Memory B cell (primary cell): ENCODE measurements around the gene CYP8B1.

Experiments used
- ATAC-seq: fragments of 150-1000 bp; cut with Tn5 transposase; 2 replicates; pipeline ENCODE4 v1.10.0; 2021; ENCODE audit warnings: low read depth, mild to moderate bottlenecking, moderate library complexity
- DNase-seq, 2 donors: peaks; one replicate each; pipeline ENCODE4 v3.0.0; 2022; ENCODE audit warnings: low spot score in 2 of 2
- H3K27ac Mint-ChIP-seq: one replicate; pipeline ENCODE4 v1.8.0; 2022; ENCODE audit warnings: mild to moderate bottlenecking, moderate library complexity, mixed read lengths
- H3K27me3 Mint-ChIP-seq: one replicate; pipeline ENCODE4 v1.8.0; 2022; ENCODE audit warnings: mixed read lengths
- H3K36me3 Mint-ChIP-seq: one replicate; pipeline ENCODE4 v1.8.0; 2022; ENCODE audit warnings: mild to moderate bottlenecking, mixed read lengths
- H3K4me1 Mint-ChIP-seq: one replicate; pipeline ENCODE4 v1.8.0; 2022; ENCODE audit warnings: mixed read lengths
- H3K4me3 Mint-ChIP-seq: one replicate; pipeline ENCODE4 v1.8.0; 2022; ENCODE audit warnings: mild to moderate bottlenecking, moderate library complexity, mixed read lengths
- H3K9me3 Mint-ChIP-seq: one replicate; pipeline ENCODE4 v1.8.0; 2022; ENCODE audit warnings: mixed read lengths

The CYP8B1 gene

GRCh38 chr3:42875325-42876151 is at the start of gene CYP8B1:
Gene CYP8B1, minus strand, starts transcription at chr3:42875879. Its CDS starts 63 bp downstream, at chr3:42875816.
- Mint-ChIP-seq H3K9me3 (no peaks in the 10 kb centered on the region), H3K4me3 (no peak within 1 kb of the TSS), H3K4me1 (peaks cover 3% of the 10 kb centered on the region), H3K27ac (no peak within 1 kb of the TSS), H3K36me3 (no peaks in the 10 kb centered on the region), H3K27me3 (peaks cover 5% of the 10 kb centered on the region)
- DNase-seq (no peak), ATAC-seq (no peak)

- H3K9me3 Mint-ChIP-seq: peaks cover 4% of the 10 kb centered on the region
- no peaks in the 10 kb centered on the region for H3K4me1 Mint-ChIP-seq
- H3K27ac Mint-ChIP-seq: no peak overlapping the region
Observed at GRCh38 chr3:42923606-42924005, 47.9 kb upstream of the CYP8B1 start.

GRCh38 chr3:42914771-42915515 is 39.3 kb upstream of the CYP8B1 start:
- no peak overlapping the region for H3K4me3 Mint-ChIP-seq
- H3K36me3 Mint-ChIP-seq: peaks cover 9% of the 10 kb centered on the region
- ATAC-seq: no peak
- H3K27me3 Mint-ChIP-seq: peaks cover 10% of the 10 kb centered on the region
- no peaks in the 10 kb centered on the region for H3K4me1 Mint-ChIP-seq
- peaks cover 21% of the 10 kb centered on the region for H3K9me3 Mint-ChIP-seq
- no peak overlapping the region for H3K27ac Mint-ChIP-seq
- no peak for DNase-seq

More at GRCh38 chr3:42923606-42924005, 47.9 kb upstream of the CYP8B1 start:
- Mint-ChIP-seq H3K27me3 (peaks cover 6% of the 10 kb centered on the region), H3K36me3 (no peaks in the 10 kb centered on the region), H3K4me3 (no peak overlapping the region)
- DNase-seq (no peak), ATAC-seq (no peak)

GRCh38 chr3:42911551-42911950 is 35.9 kb upstream of the CYP8B1 start:
- ATAC-seq (no peak), DNase-seq (no peak)
- Mint-ChIP-seq H3K36me3 (peaks cover 9% of the 10 kb centered on the region), H3K9me3 (peaks cover 17% of the 10 kb centered on the region), H3K4me1 (peaks cover 2% of the 10 kb centered on the region), H3K27ac (no peak overlapping the region), H3K4me3 (no peak overlapping the region), H3K27me3 (peaks cover 15% of the 10 kb centered on the region)

GRCh38 chr3:42908675-42909074 is 33.0 kb upstream of the CYP8B1 start:
- peaks cover 2% of the 10 kb centered on the region for H3K4me1 Mint-ChIP-seq

GRCh38 chr3:42906848-42907183 is 31.1 kb upstream of the CYP8B1 start:
- Mint-ChIP-seq H3K4me1 (peaks cover 2% of the 10 kb centered on the region), H3K27ac (no peak overlapping the region), H3K36me3 (peaks cover 7% of the 10 kb centered on the region), H3K9me3 (peaks cover 11% of the 10 kb centered on the region), H3K27me3 (peaks cover 28% of the 10 kb centered on the region), H3K4me3 (no peak overlapping the region)
- no peak for DNase-seq
- ATAC-seq: no peak

More at GRCh38 chr3:42908675-42909074, 33.0 kb upstream of the CYP8B1 start:
- DNase-seq: no peak
- Mint-ChIP-seq H3K4me3 (no peak overlapping the region), H3K36me3 (peaks cover 7% of the 10 kb centered on the region), H3K9me3 (peaks cover 12% of the 10 kb centered on the region), H3K27me3 (peaks cover 25% of the 10 kb centered on the region), H3K27ac (no peak overlapping the region)
- ATAC-seq: no peak

GRCh38 chr3:42906070-42906847 is 30.6 kb upstream of the CYP8B1 start, which contains the start of gene ZNF662:
Gene ZNF662, plus strand, starts transcription at chr3:42906142. Its CDS starts 1,973 bp downstream, at chr3:42908115.
- Mint-ChIP-seq H3K36me3 (peaks cover 7% of the 10 kb centered on the region), H3K27ac (no peak within 1 kb of the TSS), H3K9me3 (peaks cover 11% of the 10 kb centered on the region), H3K4me3 (peak within 1 kb of the TSS; percentile 25), H3K27me3 (peaks cover 28% of the 10 kb centered on the region), H3K4me1 (peaks cover 2% of the 10 kb centered on the region)
- DNase-seq (no peak), ATAC-seq (no peak)

GRCh38 chr3:42905740-42906069 is 30.0 kb upstream of the CYP8B1 start:
- peak overlapping the region; percentile 25 for H3K4me3 Mint-ChIP-seq
- ATAC-seq (no peak), DNase-seq (no peak)
- H3K9me3 Mint-ChIP-seq: peaks cover 11% of the 10 kb centered on the region
- no peak overlapping the region for H3K27ac Mint-ChIP-seq
- H3K36me3 Mint-ChIP-seq: peaks cover 7% of the 10 kb centered on the region
- H3K4me1 Mint-ChIP-seq: peaks cover 2% of the 10 kb centered on the region
- peaks cover 28% of the 10 kb centered on the region for H3K27me3 Mint-ChIP-seq

GRCh38 chr3:42904076-42904475 is 28.4 kb upstream of the CYP8B1 start:
- DNase-seq (no peak), ATAC-seq (no peak)
- H3K27me3 Mint-ChIP-seq: peaks cover 30% of the 10 kb centered on the region
- no peak overlapping the region for H3K27ac Mint-ChIP-seq
- no peak overlapping the region for H3K4me3 Mint-ChIP-seq
- peaks cover 2% of the 10 kb centered on the region for H3K4me1 Mint-ChIP-seq
- H3K36me3 Mint-ChIP-seq: peaks cover 7% of the 10 kb centered on the region
- peaks cover 11% of the 10 kb centered on the region for H3K9me3 Mint-ChIP-seq

GRCh38 chr3:42902257-42902656 is 26.6 kb upstream of the CYP8B1 start:
- ATAC-seq (no peak), DNase-seq (no peak)
- Mint-ChIP-seq H3K27ac (no peak overlapping the region), H3K4me3 (no peak overlapping the region), H3K36me3 (peaks cover 7% of the 10 kb centered on the region), H3K27me3 (peaks cover 25% of the 10 kb centered on the region), H3K9me3 (peaks cover 11% of the 10 kb centered on the region), H3K4me1 (peaks cover 2% of the 10 kb centered on the region)

- Mint-ChIP-seq H3K4me1 (no peaks in the 10 kb centered on the region), H3K36me3 (peaks cover 7% of the 10 kb centered on the region), H3K27me3 (peaks cover 18% of the 10 kb centered on the region), H3K4me3 (no peak overlapping the region), H3K9me3 (peaks cover 11% of the 10 kb centered on the region), H3K27ac (no peak overlapping the region)
- ATAC-seq (no peak), DNase-seq (no peak)
Observed at GRCh38 chr3:42901073-42901415, 25.4 kb upstream of the CYP8B1 start.

GRCh38 chr3:42900226-42901072 is 24.8 kb upstream of the CYP8B1 start:
- H3K36me3 Mint-ChIP-seq: peaks cover 7% of the 10 kb centered on the region
- H3K4me3 Mint-ChIP-seq: no peak overlapping the region
- H3K4me1 Mint-ChIP-seq: no peaks in the 10 kb centered on the region
- H3K27ac Mint-ChIP-seq: no peak overlapping the region
- ATAC-seq (no peak), DNase-seq (no peak)
- H3K9me3 Mint-ChIP-seq: peaks cover 11% of the 10 kb centered on the region
- H3K27me3 Mint-ChIP-seq: peaks cover 15% of the 10 kb centered on the region

GRCh38 chr3:42898896-42899675 is 23.4 kb upstream of the CYP8B1 start:
- Mint-ChIP-seq H3K9me3 (peaks cover 5% of the 10 kb centered on the region), H3K4me3 (no peak overlapping the region), H3K4me1 (no peaks in the 10 kb centered on the region), H3K36me3 (peaks cover 1% of the 10 kb centered on the region), H3K27me3 (peaks cover 9% of the 10 kb centered on the region), H3K27ac (no peak overlapping the region)
- no peak for DNase-seq
- ATAC-seq: no peak
